Sciatic nerve (tissue), 2 donors: Measurements from ENCODE around the gene MORN3. TPM values are rescaled to one million over a fixed set of nuclear protein-coding genes. Genes with fewer than 3 reads are reported as not detected.
"Not testable (repeated sequence)": the region's sequence is repeated elsewhere in the genome, so short reads cannot be mapped to it uniquely, and the experiment has no call there.

Experiments used
- ATAC-seq: fragments of 200-7000 bp; cut with Tn5 transposase; one replicate; pipeline ENCODE4 v1.9.1; 2020; ENCODE audit warnings: mild to moderate bottlenecking, moderate library complexity
- DNase-seq: peaks from one replicate; pipeline ENCODE4 v3.0.0-alpha.2; 2020; ENCODE audit warnings: low spot score
- intact Hi-C: fragments of 100-400 bp; cut with DNase I; formaldehyde crosslinking; loops from one replicate; pipeline ENCODE4 v1.14.2; 2022
- total RNA-seq: library from RNA; stranded (reverse); fragmentation: NEBNext Ultra II Directional; extraction: Animal tissue kit (Norgen Biotek cat#: 25700); gene quantifications from one replicate; pipeline ENCODE4 v1.2.1, GENCODE V29; 2021
- donor health status: DM: no; HTN: no; CAD: no.
- donor health status: DM: no; HTN: no; CAD: no.

Gene MORN3
- total RNA-seq, 1 donor from 2014 or later = 0.49 TPM

DNA sequence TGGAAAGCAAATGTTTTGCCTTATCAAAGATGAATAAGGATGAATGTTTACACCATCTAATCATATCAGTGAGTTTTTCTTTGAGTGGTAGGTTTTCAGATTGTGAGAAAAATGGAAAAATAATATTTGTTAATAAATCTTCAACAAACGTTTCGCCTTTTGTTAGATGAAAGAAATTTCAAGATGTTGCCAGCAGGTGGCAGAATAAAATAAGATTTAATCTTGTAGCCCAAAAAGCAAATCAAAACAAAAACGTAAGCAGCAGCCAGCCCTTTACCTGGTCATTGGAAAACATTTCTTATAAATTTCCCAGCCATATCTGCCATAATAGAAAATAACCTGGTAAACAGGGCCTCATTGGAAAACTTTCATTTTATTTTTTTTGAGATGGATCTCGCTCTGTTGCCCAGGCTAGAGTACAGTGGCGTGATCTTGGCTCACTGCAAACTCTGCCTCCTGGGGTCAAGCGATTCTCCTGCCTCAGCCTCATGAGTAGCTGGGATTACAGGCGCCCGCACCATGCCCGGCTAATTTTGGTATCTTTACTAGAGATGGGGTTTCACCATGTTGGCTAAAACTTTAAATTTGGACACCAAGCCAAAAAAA lies 27.7 kb upstream of the MORN3 start:
- intact Hi-C loops = loop anchor here (10.0 kb wide), 1 partner anchor 198 kb away; no protein-coding TSS in a partner anchor
- DNase-seq (no peak), ATAC-seq (no peak)

DNA sequence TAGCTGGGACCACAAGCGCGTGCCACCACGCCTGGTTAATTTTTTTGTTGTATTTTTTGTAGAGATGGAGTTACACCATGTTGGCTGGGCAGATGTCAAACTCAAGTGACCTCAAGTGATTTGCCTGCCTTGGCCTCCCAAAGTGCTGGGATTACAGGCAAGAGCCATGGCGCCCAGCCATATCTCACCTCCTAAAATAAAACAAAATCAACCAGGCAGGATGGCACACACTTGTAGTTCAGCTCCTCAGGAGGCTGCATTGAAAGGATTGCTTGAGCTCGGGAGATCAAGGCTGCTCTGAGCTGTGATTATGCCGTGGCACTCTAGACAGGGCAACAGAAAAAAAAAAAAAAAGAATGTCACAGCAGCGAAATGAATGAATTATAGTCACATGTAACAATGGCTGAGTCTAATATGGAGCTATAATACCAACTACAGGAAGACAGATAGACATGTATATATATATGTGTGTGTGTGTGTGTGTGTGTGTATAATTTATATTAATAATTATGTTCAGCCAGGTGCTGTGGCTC lies 23.8 kb upstream of the MORN3 start:
- DNase-seq = no peak
- intact Hi-C loops = loop anchor here (10.0 kb wide), 1 partner anchor 202 kb away; no protein-coding TSS in a partner anchor
- ATAC-seq = no peak

DNA sequence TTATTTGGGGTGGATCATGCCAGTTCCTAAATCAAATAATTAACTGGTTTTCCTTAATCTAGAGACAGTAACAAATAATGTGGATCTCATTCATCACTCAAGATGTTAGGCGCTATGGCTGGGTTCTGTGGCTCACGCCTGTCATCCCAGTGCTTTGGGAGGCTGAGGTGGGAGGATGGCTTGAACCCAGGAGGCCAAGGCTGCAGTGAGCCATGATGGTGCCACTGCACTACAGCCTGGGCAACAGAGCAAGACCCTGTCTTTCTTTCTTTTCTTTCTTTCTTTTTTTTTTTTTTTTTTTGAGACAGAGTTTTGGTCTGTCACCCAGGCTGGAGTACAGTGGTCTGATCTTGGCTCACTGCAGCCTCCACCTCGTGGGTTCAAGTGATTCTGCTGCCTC lies 23.3 kb upstream of the MORN3 start:
- not testable (repeated sequence) for ATAC-seq, DNase-seq
- intact Hi-C loops = loop anchor here (10.0 kb wide), 1 partner anchor 202 kb away; no protein-coding TSS in a partner anchor

DNA sequence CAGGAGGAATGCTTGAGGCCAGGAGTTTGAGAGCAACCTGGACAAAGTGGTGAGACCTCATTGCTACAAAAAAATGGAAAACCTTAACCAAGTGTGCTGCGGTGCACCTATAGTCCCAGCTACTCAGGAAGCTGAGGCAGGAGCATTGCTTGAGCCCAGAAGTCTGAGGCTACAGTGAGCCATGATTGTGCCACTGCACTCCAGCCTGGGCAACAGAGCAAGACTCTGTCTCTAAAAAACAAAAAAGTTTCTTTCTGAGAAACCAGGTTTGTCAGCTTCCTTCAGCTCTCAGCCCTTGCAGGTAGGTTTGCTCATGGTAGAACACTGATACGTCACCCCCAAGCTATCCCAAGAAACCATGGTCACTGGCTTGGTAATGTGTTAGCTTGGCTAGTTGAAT lies 20.0 kb upstream of the MORN3 start:
- DNase-seq (no peak), ATAC-seq (no peak)
- intact Hi-C loops = no loop called here

DNA sequence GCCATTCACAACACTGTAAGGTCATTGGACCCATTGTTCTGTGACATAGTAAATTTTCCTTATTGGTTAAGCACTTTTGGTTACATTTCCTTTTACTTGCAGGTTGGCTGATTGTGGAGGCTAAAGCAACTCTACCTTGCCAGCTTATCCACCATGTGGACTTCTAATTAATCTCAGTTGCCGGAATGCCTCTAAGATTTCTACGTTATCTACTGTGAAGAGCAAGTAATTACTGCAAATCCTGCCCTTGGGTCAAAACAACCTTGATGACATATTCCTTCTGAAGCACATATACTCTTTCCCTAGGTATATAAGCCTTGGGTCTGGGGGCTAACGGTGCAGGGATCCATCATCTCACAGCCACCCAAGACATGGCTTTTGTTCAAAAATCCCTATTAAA lies 19.5 kb upstream of the MORN3 start:
- DNase-seq (no peak), ATAC-seq (no peak)
- intact Hi-C loops = no loop called here

DNA sequence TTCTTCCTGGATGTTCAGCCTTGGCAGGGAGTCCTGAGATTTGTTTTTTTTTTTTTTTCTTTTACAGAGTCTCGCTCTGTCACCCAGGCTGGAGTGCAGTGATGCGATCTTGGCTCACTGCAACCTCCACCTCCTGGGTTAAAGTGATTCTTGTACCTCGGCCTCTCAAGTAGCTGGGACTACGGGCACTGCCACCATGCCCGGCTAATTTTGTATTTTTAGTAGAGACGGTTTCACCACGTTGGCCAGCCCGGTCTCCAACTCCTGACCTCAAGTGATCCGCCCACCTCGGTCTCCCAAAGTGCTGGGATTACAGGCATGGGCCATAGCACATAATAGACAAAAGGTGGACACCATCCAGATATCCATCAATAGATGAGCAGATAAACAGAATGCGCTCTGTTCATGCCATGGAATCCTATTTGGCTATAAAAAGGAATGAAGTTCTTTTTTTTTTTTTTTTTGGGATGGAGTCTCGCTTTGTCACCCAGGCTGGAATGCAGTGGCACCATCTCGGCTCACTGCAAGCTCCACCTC lies 10.3 kb upstream of the MORN3 start:
- ATAC-seq, DNase-seq: not testable (repeated sequence)
- intact Hi-C loops = loop anchor here (5.0 kb wide), 1 partner anchor 127 kb away; no protein-coding TSS in a partner anchor

DNA sequence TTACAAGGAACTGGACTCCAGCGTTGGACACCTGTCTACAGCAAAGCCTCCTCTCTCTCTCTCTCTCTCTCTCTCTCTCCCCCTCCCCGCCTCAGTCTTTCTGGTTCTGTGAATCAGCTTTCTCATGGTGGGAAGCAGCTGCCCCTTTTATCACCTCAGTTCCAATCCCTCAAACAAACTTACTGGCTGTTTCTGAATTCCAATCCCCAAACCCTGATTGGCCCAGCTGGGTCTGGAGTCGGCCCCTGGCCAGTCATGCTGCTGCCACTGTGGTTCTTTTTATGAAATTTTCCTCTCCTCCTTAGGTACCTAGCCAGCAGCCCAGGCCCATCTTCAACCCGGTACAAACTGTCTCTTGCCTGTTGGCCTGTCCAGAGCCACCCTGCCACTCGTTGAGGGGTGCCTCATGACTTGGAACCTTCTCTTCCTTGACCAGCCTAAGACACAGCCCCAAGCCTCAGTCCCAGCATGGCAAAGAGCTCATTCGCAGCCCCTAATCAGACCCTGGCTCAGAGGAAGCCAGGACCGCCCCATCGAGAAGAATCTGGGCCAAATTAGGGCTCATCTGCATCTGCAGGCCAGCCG lies 9.4 kb upstream of the MORN3 start:
- intact Hi-C loops = no loop called here
- no peak for DNase-seq
- ATAC-seq = no peak

DNA sequence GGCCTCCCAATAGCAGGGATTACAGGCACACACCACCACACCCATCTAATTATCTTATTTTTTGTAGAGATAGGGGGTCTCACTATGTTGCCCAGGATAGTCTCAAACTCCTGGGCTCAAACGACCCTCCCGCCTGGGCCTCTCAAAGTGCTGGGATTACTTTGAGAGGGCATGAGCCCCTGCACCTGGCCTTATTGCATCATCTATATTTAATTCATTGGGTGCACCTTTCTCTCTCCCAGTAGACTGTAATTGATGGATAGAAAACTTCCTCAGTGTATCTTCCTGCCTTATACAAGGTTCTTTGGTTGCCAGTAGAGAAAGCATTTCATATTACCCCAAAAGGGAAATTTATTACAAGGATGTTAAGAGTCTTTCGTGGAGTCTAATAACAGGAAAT lies 8.9 kb upstream of the MORN3 start:
- ATAC-seq (no peak), DNase-seq (no peak)
- intact Hi-C loops = no loop called here

DNA sequence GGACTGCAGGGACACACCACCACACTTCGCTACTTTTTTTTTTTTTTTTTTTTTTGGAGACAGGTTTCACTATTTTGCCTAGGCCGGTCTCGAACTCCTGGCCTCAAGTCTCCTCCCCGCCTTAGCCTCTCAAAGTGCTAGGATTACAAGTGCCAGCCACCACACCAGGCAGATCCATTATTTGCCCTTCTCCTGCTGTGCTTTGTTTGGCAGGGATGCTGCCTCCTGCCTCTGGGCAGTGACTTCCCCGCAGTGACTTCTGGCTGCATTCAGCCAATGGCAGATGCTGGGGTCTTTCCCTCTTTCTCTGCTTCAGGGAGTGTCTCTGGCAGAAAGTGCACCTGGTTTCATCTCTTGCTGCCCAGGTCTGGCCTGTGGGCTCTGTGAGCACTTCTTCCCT lies 6.7 kb upstream of the MORN3 start:
- no peak for ATAC-seq
- no peak for DNase-seq
- intact Hi-C loops = no loop called here

DNA sequence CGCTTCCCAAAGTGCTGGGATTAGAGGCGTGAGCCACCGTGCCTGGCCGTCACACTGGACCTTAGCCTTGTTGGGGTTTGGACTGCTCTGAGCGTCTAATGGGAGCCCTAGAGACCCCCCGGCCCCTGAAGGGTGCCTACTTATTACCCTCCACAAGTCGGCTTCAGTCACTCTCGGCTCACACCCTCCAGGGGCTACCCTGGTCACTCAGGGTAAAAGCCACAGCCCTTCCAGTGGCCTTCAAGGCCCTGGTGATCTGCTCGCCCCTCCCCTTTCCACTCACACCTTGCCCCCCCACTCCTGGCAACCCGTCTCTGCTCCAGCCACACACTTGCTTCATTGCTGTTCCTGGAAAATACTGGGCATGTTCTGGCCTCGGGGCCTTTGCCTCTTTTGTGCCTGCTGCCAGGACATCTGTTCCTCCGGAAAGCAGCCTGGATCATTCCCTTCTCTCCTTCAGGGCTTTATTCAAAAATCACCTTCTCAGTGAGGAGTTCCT lies 3.6 kb upstream of the MORN3 start:
- peak; percentile 71 for ATAC-seq
- intact Hi-C loops = loop anchor here (2.0 kb wide), 1 partner anchor 46 kb away; the partner anchor contains the start of gene ORAI1
- no peak for DNase-seq

DNA sequence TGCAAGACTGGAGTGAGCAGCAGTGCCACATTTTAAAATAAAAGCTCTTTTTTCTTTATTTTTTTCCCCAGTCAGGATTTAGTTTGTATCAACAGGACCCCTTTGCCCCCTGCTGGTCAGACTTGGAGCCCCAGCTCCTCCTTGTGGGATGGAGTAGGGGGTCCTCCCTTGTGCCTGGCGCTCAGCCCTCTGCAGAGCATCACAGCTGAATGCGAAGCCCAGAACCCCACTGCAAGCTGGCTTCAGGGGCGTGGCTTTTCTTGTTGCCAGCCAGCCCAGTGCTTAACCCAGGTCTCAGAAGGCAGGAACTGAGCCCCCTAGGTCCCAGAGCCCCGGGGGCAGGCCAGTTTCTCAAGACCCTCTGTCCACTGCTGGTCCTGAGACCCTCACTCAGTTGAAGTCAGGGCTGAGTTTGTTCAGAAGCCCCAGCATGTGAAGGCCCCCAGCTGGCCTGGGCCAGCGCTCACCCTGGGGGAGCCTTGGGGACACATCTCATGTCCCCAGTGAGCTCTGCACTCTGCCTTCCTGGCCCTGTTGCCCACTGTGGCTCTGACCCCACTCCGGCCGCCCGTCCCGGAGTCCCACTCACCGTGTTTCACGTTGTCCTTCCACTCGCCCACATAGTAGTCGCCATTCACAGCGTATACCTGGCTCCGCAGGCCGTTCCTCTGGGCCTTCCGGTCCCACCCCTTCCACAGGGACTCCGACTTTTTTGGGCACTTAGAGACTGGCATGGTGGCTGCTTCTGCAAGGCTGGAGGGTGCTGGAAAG lies 519 bp downstream of the MORN3 start:
- DNase-seq (no peak), ATAC-seq (no peak)
- intact Hi-C loops = loop anchor here (5.0 kb wide), 1 partner anchor 117 kb away; no protein-coding TSS in a partner anchor

DNA sequence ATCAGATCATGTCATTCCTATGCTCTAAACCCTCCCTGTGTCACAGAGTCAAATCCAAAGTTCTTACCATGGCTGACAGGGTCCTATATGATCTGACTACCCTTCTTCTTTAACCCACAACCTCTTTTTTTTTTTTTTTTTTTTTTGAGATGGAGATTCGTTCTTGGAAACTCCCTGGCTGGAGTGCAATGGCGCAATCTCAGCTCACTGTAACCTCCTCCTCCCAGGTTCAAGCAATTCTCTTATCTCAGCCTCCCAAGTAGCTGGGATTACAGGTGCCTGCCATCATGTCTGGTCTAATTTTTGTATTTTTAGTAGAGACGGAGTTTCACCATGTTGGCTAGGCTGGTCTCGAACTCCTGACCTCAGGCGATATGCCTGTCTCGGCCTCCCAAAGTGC lies 2.6 kb downstream of the MORN3 start:
- intact Hi-C loops = loop anchor here (5.0 kb wide), 1 partner anchor 115 kb away; no protein-coding TSS in a partner anchor
- DNase-seq, ATAC-seq: not testable (repeated sequence)

DNA sequence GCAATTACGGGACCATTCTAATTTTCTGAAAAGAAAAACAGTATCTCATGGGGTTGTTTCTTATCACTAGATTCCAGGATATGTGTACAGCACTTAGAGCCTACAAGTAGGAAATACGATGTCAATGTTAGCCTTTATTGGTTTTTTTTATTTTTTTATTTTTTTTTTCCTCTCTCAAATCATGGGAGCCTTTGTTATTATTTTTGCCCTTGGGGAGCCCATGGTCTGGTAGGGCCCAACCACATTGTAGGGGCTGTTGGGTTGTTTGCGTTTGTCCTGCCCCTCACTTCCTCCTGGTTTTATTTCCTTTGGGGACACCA lies 5.9 kb downstream of the MORN3 start:
- intact Hi-C loops = no loop called here
- DNase-seq (no peak), ATAC-seq (no peak)

DNA sequence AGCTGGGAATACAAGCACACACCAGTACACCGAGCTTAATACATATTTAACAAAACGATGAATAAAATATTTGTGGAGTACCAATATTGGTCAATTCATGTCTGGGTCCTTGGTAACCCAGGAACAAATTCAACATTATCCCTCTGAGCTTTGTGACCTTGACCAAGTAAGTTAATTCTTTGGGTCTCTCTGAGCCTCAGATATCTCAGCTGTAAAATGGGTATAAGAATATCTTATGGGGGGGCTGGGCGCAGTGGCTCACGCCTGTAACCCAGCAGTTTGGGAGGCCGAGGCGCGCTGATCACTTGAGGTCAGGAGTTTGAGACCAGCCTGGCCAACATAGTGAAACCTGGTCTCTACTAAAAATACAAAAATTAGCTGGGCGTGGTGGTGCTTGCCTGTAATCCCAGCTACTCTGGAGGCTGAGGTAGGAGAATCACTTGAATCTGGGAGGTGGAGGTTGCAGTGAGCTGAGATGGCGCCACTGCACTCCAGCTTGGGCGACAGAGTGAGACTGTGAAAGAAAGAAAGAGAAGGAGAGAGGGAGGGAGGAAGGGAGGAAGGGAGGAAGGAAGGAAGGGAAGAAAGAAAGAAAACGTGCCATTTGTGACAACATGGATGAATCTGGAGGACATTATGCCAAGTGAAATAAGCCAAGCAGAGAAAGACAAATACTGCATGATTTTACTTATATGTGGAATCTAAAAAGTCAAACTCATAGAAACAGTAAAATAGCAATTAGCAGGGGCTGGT lies 7.9 kb downstream of the MORN3 start:
- intact Hi-C loops, ATAC-seq: not testable (repeated sequence)

DNA sequence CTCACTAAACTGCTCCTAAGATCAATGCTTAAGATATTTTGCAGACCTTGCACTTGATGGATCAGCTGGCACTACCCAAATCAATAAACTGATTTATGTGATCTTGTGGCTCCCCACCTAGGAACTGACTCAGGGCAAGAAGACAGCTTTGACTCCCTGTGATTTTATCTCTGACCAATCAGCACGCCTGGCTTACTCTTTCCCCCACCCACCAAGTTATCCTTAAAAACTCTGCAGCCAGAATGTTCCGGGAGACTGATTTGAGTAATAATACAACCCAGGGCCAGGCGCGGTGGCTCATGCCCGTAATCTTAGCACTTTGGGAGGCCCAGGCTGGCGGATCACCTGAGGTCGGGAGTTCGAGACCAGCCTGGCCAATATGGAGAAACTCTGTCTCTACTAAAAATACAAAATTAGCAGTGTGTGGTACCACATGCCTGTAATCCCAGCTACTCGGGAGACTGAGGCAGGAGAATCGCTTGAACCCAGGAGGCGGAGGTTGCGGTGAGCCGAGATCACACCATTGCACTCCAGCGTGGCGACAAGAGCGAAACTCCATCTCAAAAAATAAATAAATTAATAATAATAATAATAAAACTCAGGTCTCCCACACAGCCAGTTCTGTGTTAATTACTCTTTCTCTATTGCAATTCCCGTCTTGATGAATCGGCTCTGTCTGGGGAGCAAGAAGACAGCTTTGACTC lies 12.0 kb downstream of the MORN3 start:
- intact Hi-C loops = no loop called here
- ATAC-seq = no peak

More for the DNA sequence above, 7.9 kb downstream of the MORN3 start:
- not testable (repeated sequence) for DNase-seq

DNA sequence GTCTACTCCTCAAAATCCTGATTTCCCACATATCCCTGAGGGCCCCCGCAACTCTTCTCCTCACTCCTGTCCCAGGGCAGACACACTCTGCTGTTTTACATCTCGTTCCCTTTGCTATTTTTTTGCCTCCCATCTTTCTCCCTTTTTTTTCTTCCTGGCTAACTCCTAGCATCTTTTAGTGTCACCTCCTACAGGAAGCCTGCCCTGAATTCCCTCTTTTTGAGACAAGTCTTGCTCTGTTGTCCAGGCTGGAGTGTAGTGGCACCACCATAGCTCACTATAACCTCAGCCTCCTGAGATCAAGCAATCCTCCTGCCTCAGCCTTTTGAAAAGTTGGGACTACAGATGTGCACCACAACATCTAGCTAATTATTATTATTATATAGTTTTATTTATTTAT lies 13.3 kb downstream of the MORN3 start:
- intact Hi-C loops = no loop called here
- DNase-seq (no peak), ATAC-seq (no peak)

More for the DNA sequence above, 12.0 kb downstream of the MORN3 start:
- no peak for DNase-seq

DNA sequence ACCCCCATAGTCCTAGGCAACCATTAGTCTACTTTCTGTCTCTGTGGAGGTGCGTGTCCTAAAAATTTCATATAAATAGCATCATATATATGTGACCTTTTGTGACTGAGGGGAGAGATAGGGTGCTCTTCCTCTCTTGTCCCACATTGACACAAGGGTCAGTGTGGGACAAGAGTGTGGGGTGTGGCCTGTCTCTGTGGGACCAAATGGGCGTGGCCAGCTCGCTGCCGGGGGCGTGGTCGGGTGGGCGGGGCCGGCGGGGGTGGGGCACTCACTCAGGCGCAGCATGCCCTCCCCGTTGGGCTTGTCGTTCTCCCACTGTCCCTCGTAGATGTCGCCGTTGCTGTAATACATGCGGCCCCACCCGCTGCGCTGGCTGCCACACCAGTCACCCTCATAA lies 15.5 kb downstream of the MORN3 start:
- DNase-seq (no peak), ATAC-seq (no peak)
- intact Hi-C loops = no loop called here
